Measurements from ENCODE around the gene SWT1.

SWT1 gene

GRCh38 chr1:185328255-185328654 lies 171.3 kb downstream of the SWT1 start:
- no peak for DNase-seq

- no peak for DNase-seq
These were observed 177.2 kb downstream of the SWT1 start for GRCh38 chr1:185334182-185334581.

- DNase-seq: no peak
These were observed 180.3 kb downstream of the SWT1 start for GRCh38 chr1:185337246-185337645.

- DNase-seq: peak; percentile 51
These were observed 182.0 kb downstream of the SWT1 start for GRCh38 chr1:185338719-185339622.

GRCh38 chr1:185341196-185341781 lies 184.3 kb downstream of the SWT1 start:
- no peak for DNase-seq
